NOMO-1 (cell line): ENCODE measurements around the gene SCN1A.
"Not testable (repeated sequence)": the region's sequence is repeated elsewhere in the genome, so short reads cannot be mapped to it uniquely, and the experiment has no call there.

Experiments
- DNase-seq, 2 experiments: peaks; one replicate each; lab custom pipeline; 2025; ENCODE audit not compliant: unreplicated experiment in 2 of 2; lab: John Stamatoyannopoulos, UW

SCN1A gene

GRCh38 chr2:166135849-166136258 is 8.0 kb upstream of the SCN1A start:
- DNase-seq, result no peak

- DNase-seq, result no peak
Measured at GRCh38 chr2:166135152-166135848, 7.5 kb upstream of the SCN1A start.

- DNase-seq, result no peak
Measured at GRCh38 chr2:166134252-166135151, 6.7 kb upstream of the SCN1A start.

GRCh38 chr2:166133653-166134052 is 5.8 kb upstream of the SCN1A start:
- no peak for DNase-seq

GRCh38 chr2:166128156-166128505 is 311 bp upstream of the SCN1A start:
- DNase-seq, result no peak

- peak in 1 of 2 experiments; percentile 3 for DNase-seq
Measured at GRCh38 chr2:166126007-166126639, 1.7 kb downstream of the SCN1A start.

GRCh38 chr2:166125557-166125956 is 2.3 kb downstream of the SCN1A start:
- no peak for DNase-seq

GRCh38 chr2:166118180-166118579 is 9.6 kb downstream of the SCN1A start:
- no peak for DNase-seq

GRCh38 chr2:166117491-166117890 is 10.3 kb downstream of the SCN1A start:
- no peak for DNase-seq

GRCh38 chr2:166115589-166115988 is 12.2 kb downstream of the SCN1A start:
- peak; percentile 9 to 75 for DNase-seq

- no peak for DNase-seq
Measured at GRCh38 chr2:166112193-166112605, 15.6 kb downstream of the SCN1A start.

- peak; percentile 20 to 38 for DNase-seq
Measured at GRCh38 chr2:166106431-166107015, 21.3 kb downstream of the SCN1A start.

- DNase-seq, result no peak
Measured at GRCh38 chr2:166104773-166105172, 23.0 kb downstream of the SCN1A start.

GRCh38 chr2:166104084-166104483 is 23.7 kb downstream of the SCN1A start:
- DNase-seq, result no peak

GRCh38 chr2:166103277-166103676 is 24.5 kb downstream of the SCN1A start:
- DNase-seq, result not testable (repeated sequence)

GRCh38 chr2:166094325-166094724 is 33.5 kb downstream of the SCN1A start:
- DNase-seq, result no peak

- peak; percentile 27 to 38 for DNase-seq
Measured at GRCh38 chr2:166092889-166093288, 34.9 kb downstream of the SCN1A start.

- peak in 1 of 2 experiments; percentile 27 for DNase-seq
Measured at GRCh38 chr2:166091439-166091838, 36.4 kb downstream of the SCN1A start.

GRCh38 chr2:166090908-166091307 is 36.9 kb downstream of the SCN1A start:
- DNase-seq, result peak; percentile 48 to 78

GRCh38 chr2:166090346-166090745 is 37.5 kb downstream of the SCN1A start:
- peak; percentile 67 to 71 for DNase-seq

- peak in 1 of 2 experiments; percentile 36 for DNase-seq
Measured at GRCh38 chr2:166088634-166089033, 39.2 kb downstream of the SCN1A start.
